A549 (cell line): Measurements from ENCODE around the gene KRT27. TPM values are rescaled to one million over a fixed set of nuclear protein-coding genes. Genes with fewer than 3 reads are reported as not detected.

Experiments used
- ATAC-seq, 2 experiments: fragments of 200-7000 bp in 1 of 2; fragments of >200 bp in 1 of 2; cut with Nextera tagmentation in 1 of 2; cut with Tn5 transposase in 1 of 2; 3 replicates each; pipeline versions ENCODE4 v1.8.0 to v1.9.1; 2018 to 2020; ENCODE audit warnings: mild to moderate bottlenecking in 1 of 2, moderate library complexity in 1 of 2
- CTCF ChIA-PET: fragments of 300-600 bp; sonication (Branson Sonifier 250); formaldehyde crosslinking; extraction: SDS; loops from one replicate; lab custom pipeline; 2021; ENCODE audit warnings: antibody characterized with exemption, inconsistent platforms; lab: Yijun Ruan, JAX
- POLR2A ChIA-PET: fragments of 350-600 bp; formaldehyde crosslinking; extraction: SDS; loops from one replicate; lab custom pipeline; 2021; ENCODE audit warnings: antibody characterized with exemption, inconsistent platforms; lab: Yijun Ruan, JAX
- DNase-seq, 2 experiments: peaks; one replicate each; pipeline versions ENCODE4 v3.0.0 to v3.0.0-alpha.2; 2011 to 2016; ENCODE audit warnings: low read depth in 1 of 2, low spot score in 1 of 2
- FAIRE-seq: peaks from 2 replicates; lab custom pipeline; 2011; peaks lifted over from hg19 to GRCh38; lab: Jason Lieb, UNC
- H3K27ac ChIP-seq, 2 experiments: fragments of >200 bp; sonication (Bioruptor Twin); formaldehyde crosslinking; 3 replicates each; pipeline ENCODE4 v1.5.1; 2016 to 2017
- H3K4me1 ChIP-seq: fragments of >200 bp; sonication (Bioruptor Twin); formaldehyde crosslinking; 3 replicates; pipeline ENCODE4 v1.6.1; 2016
- H3K4me2 ChIP-seq: fragments of >200 bp; sonication (Bioruptor Twin); formaldehyde crosslinking; 3 replicates; pipeline ENCODE4 v1.6.1; 2016
- H3K4me3 ChIP-seq: fragments of >200 bp; sonication (Bioruptor Twin); formaldehyde crosslinking; 3 replicates; pipeline ENCODE4 v1.5.1; 2016
- H3K9me3 ChIP-seq: fragments of >200 bp; sonication (Bioruptor Twin); formaldehyde crosslinking; 3 replicates; pipeline ENCODE4 v1.6.1; 2016
- BCL3 ChIP-seq: fragments of >200 bp; sonication (Bioruptor Twin); formaldehyde crosslinking; IDR thresholded peaks from 3 replicates; pipeline ENCODE4 v1.6.1; 2016
- BHLHE40 ChIP-seq: IDR thresholded peaks from 2 replicates; pipeline ENCODE4 v1.6.1; 2012; ENCODE audit warnings: low read depth, low read length, inconsistent platforms
- CBX8 ChIP-seq: fragments of 200-600 bp; sonication (generic); IDR thresholded peaks from 2 replicates; pipeline ENCODE4 v1.6.1; 2016
- CEBPB ChIP-seq, 2 experiments: fragments of >200 bp in 1 of 2; sonication (Bioruptor Twin) in 1 of 2; formaldehyde crosslinking in 1 of 2; IDR thresholded peaks; 2 replicates each; pipeline ENCODE4 v1.6.1; 2012 to 2016
- E2F6 ChIP-seq: IDR thresholded peaks from 2 replicates; pipeline ENCODE4 v1.6.1; 2012; ENCODE audit warnings: low read depth, borderline replicate concordance
- FOSB ChIP-seq: fragments of 250-450 bp; sonication (Bioruptor Pico); IDR thresholded peaks from 2 replicates; pipeline ENCODE4 v1.5.0; 2020; ENCODE audit warnings: mild to moderate bottlenecking, moderate library complexity
- FOSL2 ChIP-seq, 2 experiments: fragments of 450-650 bp in 1 of 2; fragments of >200 bp in 1 of 2; sonication (Bioruptor Twin) in 1 of 2; formaldehyde crosslinking; IDR thresholded peaks; 2 replicates each; pipeline versions ENCODE4 v1.5.0 to v1.6.1; 2016 to 2020; ENCODE audit warnings: mild to moderate bottlenecking in 1 of 2, moderate library complexity in 1 of 2
- FOXS1 ChIP-seq: fragments of 250-450 bp; sonication (Bioruptor Pico); IDR thresholded peaks from 2 replicates; pipeline ENCODE4 v1.5.0; 2020; ENCODE audit warnings: mild to moderate bottlenecking, moderate library complexity
- HES2 ChIP-seq: fragments of >200 bp; sonication (Bioruptor Twin); formaldehyde crosslinking; IDR thresholded peaks from 2 replicates; pipeline ENCODE4 v1.6.1; 2016
- HMGXB4 ChIP-seq: fragments of 250-450 bp; sonication (Bioruptor Pico); IDR thresholded peaks from 2 replicates; pipeline ENCODE4 v1.5.0; 2021; ENCODE audit warnings: mild to moderate bottlenecking, moderate library complexity, borderline replicate concordance
- JUNB ChIP-seq: fragments of >200 bp; sonication (Bioruptor Twin); formaldehyde crosslinking; IDR thresholded peaks from 2 replicates; pipeline ENCODE4 v1.6.1; 2016
- KDM1A ChIP-seq: fragments of 200-600 bp; sonication (generic); IDR thresholded peaks from 2 replicates; pipeline ENCODE4 v1.6.1; 2016; ENCODE audit warnings: low read depth, mild to moderate bottlenecking
- KDM5A ChIP-seq: fragments of 200-600 bp; sonication (generic); IDR thresholded peaks from 2 replicates; pipeline ENCODE4 v1.6.1; 2016; ENCODE audit warnings: antibody characterized with exemption, mild to moderate bottlenecking
- MAFK ChIP-seq: fragments of 450-650 bp; IDR thresholded peaks from 2 replicates; pipeline ENCODE4 v1.6.1; 2014; ENCODE audit not compliant: partially characterized antibody
- NPAS2 ChIP-seq: fragments of 250-450 bp; sonication (Bioruptor Pico); IDR thresholded peaks from 2 replicates; pipeline ENCODE4 v1.8.0; 2022; ENCODE audit warnings: mild to moderate bottlenecking, moderate library complexity, borderline replicate concordance
- POLR2A ChIP-seq: IDR thresholded peaks from 2 replicates; pipeline ENCODE4 v1.6.1; 2012; ENCODE audit warnings: mild to moderate bottlenecking, low read length
- POLR2AphosphoS2 ChIP-seq: conservative IDR thresholded peaks from 2 replicates; pipeline ENCODE4 v1.6.1; 2012; ENCODE audit warnings: low read length, improper control_type of control experiment, inconsistent platforms
- RAD21 ChIP-seq, 2 experiments: fragments of >200 bp in 1 of 2; sonication (Bioruptor Twin) in 1 of 2; formaldehyde crosslinking in 1 of 2; IDR thresholded peaks in 1 of 2; conservative IDR thresholded peaks in 1 of 2; 2 replicates in 1 of 2; 3 replicates in 1 of 2; pipeline ENCODE4 v1.6.1; 2012 to 2018; ENCODE audit warnings: inconsistent platforms in 1 of 2
- RARB ChIP-seq: fragments of 250-450 bp; sonication (Bioruptor Pico); IDR thresholded peaks from 2 replicates; pipeline ENCODE4 v1.8.0; 2021; ENCODE audit warnings: mild to moderate bottlenecking, moderate library complexity
- REST ChIP-seq: fragments of 200-600 bp; sonication (generic); IDR thresholded peaks from 2 replicates; pipeline ENCODE4 v1.6.1; 2016; ENCODE audit warnings: antibody characterized with exemption, mild to moderate bottlenecking, moderate library complexity
- RNF2 ChIP-seq: fragments of 200-600 bp; sonication (generic); IDR thresholded peaks from 2 replicates; pipeline ENCODE4 v1.6.1; 2016; ENCODE audit warnings: low read depth, mild to moderate bottlenecking, antibody characterized with exemption, moderate library complexity, borderline replicate concordance
- SMC3 ChIP-seq: fragments of >200 bp; sonication (Bioruptor Twin); formaldehyde crosslinking; IDR thresholded peaks from 3 replicates; pipeline ENCODE4 v1.6.1; 2018; ENCODE audit warnings: inconsistent platforms
- TFCP2L1 ChIP-seq: fragments of 250-450 bp; sonication (Bioruptor Pico); IDR thresholded peaks from 2 replicates; pipeline ENCODE4 v1.5.0; 2021; ENCODE audit warnings: mild to moderate bottlenecking
- TP53 ChIP-seq: fragments of 250-450 bp; sonication (Bioruptor Pico); IDR thresholded peaks from 2 replicates; pipeline ENCODE4 v1.5.0; 2021; ENCODE audit warnings: mild to moderate bottlenecking, moderate library complexity
- USF2 ChIP-seq: fragments of 450-650 bp; IDR thresholded peaks from 2 replicates; pipeline ENCODE4 v1.6.1; 2014; ENCODE audit warnings: antibody characterized with exemption
- ZC3H11A ChIP-seq: fragments of 450-650 bp; IDR thresholded peaks from 2 replicates; pipeline ENCODE4 v1.6.1; 2014; ENCODE audit warnings: antibody characterized with exemption, mild to moderate bottlenecking
- ZFP36 ChIP-seq: fragments of 450-650 bp; IDR thresholded peaks from 2 replicates; pipeline ENCODE4 v1.6.1; 2014; ENCODE audit warnings: borderline replicate concordance; ENCODE audit not compliant: partially characterized antibody
- WGBS: methylation state at CpG from one replicate; pipeline ENCODE4 v1.1.6; 2017; ENCODE audit errors: missing lambda C conversion rate; 5-methylcytosine and 5-hydroxymethylcytosine counted together
- polyA minus RNA-seq: library from RNA; depleted of rRNA, polyadenylated mRNA; stranded (reverse); fragments of >200 nt; gene quantifications from 2 replicates; pipeline ENCODE4 v1.2.3, GENCODE V29; 2011; rRNA and poly(A)+ RNA removed
- polyA plus RNA-seq, 4 experiments: library from polyadenylated mRNA; depleted of rRNA in 3 of 4; stranded (reverse); fragments of >200 nt; fragmentation: RNase III in 1 of 4; extraction: RNeasy Plus Mini Kit Qiagen cat#74134 plus additional on column Dnase treatment in 1 of 4; gene quantifications; 2 replicates in 3 of 4; 3 replicates in 1 of 4; pipeline ENCODE4 v1.2.3, GENCODE V29; 2011 to 2017

Gene KRT27
- polyA plus RNA-seq (2011; rRNA removed) (not detected in 2 replicates), polyA plus RNA-seq (2017; fragmentation: RNase III; extraction: RNeasy Plus Mini Kit Qiagen cat#74134 plus additional on column Dnase treatment) (not detected in 3 replicates), polyA minus RNA-seq (not detected in 2 replicates)
- 0.03 and 0.04 TPM in 2 replicates for polyA plus RNA-seq (2012; cell fraction: cytosol; rRNA removed)
- not detected in 2 replicates for polyA plus RNA-seq (2012; cell fraction: nucleus; rRNA removed)

- FAIRE-seq: no peak
- no peak for TF ChIP-seq HMGXB4
- TF ChIP-seq RNF2: no peak
- no peak for TF ChIP-seq ZFP36
- TF ChIP-seq POLR2A: no peak
- TF ChIP-seq USF2: no peak
- TF ChIP-seq E2F6: no peak
- TF ChIP-seq TP53: no peak
- TF ChIP-seq HES2: no peak
- TF ChIP-seq CBX8: no peak
- TF ChIP-seq RAD21 (conservative IDR thresholded peaks at IDR 0.05 in 1 of 2, IDR thresholded peaks at IDR 0.05 in 1 of 2): no peak
- TF ChIP-seq, all 56 proteins: peak for 0
- ChIA-PET POLR2A (no interaction called here), CTCF (interaction anchor here (1.0 to 3.0 kb wide), 4 partner anchors 9 to 866 kb away, joined by 3 to 20 read pairs (median 4); no protein-coding TSS in a partner anchor)
- no peak for DNase-seq
- Histone ChIP-seq H3K4me3 (no peak within 1 kb of the TSS), H3K4me2 (no peak within 1 kb of the TSS), H3K4me1 (0 out of 3 replicates have a peak, but pooled peaks cover 5% of the 10 kb centered on the region), H3K9me3 (no peaks in the 10 kb centered on the region), H3K27ac (no peak within 1 kb of the TSS)
- ATAC-seq: no peak
- WGBS: 85% methylated on average over 4 of the region's 4 CpGs
These were observed at the start of gene KRT27 for GRCh38 chr17:40782450-40782849. TSS of gene KRT27 (minus strand) at chr17:40782550. CDS start at chr17:40782493, 57 bp downstream.

GRCh38 chr17:40830085-40830776, 47.9 kb upstream of the KRT27 start:
- H3K4me3 ChIP-seq: no peak overlapping the region
- no peak overlapping the region for H3K27ac ChIP-seq
- POLR2A ChIA-PET: no interaction called here
- CTCF ChIA-PET: interaction anchor here (0.6 to 1.9 kb wide), 5 partner anchors 26 to 837 kb away, joined by 3 to 6 read pairs (median 4); no protein-coding TSS in a partner anchor
- FAIRE-seq (no peak), ATAC-seq (no peak), DNase-seq (no peak)
- 52% methylated on average over 2 of the region's 2 CpGs for WGBS
- no peak for TF ChIP-seq REST
- no peak for TF ChIP-seq MAFK
- no peak for TF ChIP-seq KDM5A
- no peak for TF ChIP-seq CEBPB (IDR thresholded peaks at IDR 0.05)
- TF ChIP-seq FOXS1 (CRISPR knock-in tag): no peak
- TF ChIP-seq JUNB: no peak
- TF ChIP-seq BCL3: no peak
- TF ChIP-seq ZC3H11A: no peak
- TF ChIP-seq RARB (CRISPR knock-in tag): no peak
- TF ChIP-seq TP53: no peak
- no peak for TF ChIP-seq E2F6
- TF ChIP-seq POLR2AphosphoS2: no peak
- no peak for TF ChIP-seq FOSB (CRISPR knock-in tag)
- TF ChIP-seq SMC3: no peak
- no peak for TF ChIP-seq BHLHE40
- no peak for TF ChIP-seq TFCP2L1 (CRISPR knock-in tag)
- no peak for TF ChIP-seq NPAS2
- no peak for TF ChIP-seq KDM1A
- TF ChIP-seq FOSL2 (IDR thresholded peaks at IDR 0.05): no peak
- TF ChIP-seq FOSL2 (CRISPR knock-in tag; IDR thresholded peaks at IDR 0.05): no peak
- H3K4me2 ChIP-seq: no peak overlapping the region
- H3K9me3 ChIP-seq: no peaks in the 10 kb centered on the region
- H3K4me1 ChIP-seq: peaks cover 11% of the 10 kb centered on the region
